GM21619 (cell line): ENCODE data around the gene UFC1.
A peak's percentile ranks its signal among the peaks of the same experiment; 100 is the strongest.

ENCODE experiments used
- ATAC-seq: cut with Tn5 transposase; IDR thresholded peaks from one replicate; pipeline ENCODE4 v1.9.1; 2021; ENCODE audit not compliant: unreplicated experiment

Gene UFC1

GRCh38 chr1:161168906-161169305 is 15.1 kb downstream of the UFC1 start:
- no peak for ATAC-seq

- no peak for ATAC-seq
Observed at GRCh38 chr1:161171191-161171590, 17.4 kb downstream of the UFC1 start.

- no peak for ATAC-seq
Observed at GRCh38 chr1:161171696-161172095, 17.9 kb downstream of the UFC1 start.

- ATAC-seq, result no peak
Observed at GRCh38 chr1:161172349-161172748, 18.6 kb downstream of the UFC1 start.

GRCh38 chr1:161172776-161173376 is 19.1 kb downstream of the UFC1 start:
- ATAC-seq, result no peak

- no peak for ATAC-seq
Observed at GRCh38 chr1:161173711-161174110, 19.9 kb downstream of the UFC1 start.

- ATAC-seq, result no peak
Observed at GRCh38 chr1:161174911-161175310, 21.1 kb downstream of the UFC1 start.

- ATAC-seq, result no peak
Observed at GRCh38 chr1:161175771-161176453, 22.1 kb downstream of the UFC1 start.

- no peak for ATAC-seq
Observed at GRCh38 chr1:161176468-161177111, 22.8 kb downstream of the UFC1 start.

- peak; percentile 73 for ATAC-seq
Observed at GRCh38 chr1:161177112-161177935, 23.5 kb downstream of the UFC1 start, which contains the start of gene B4GALT3. TSS of gene B4GALT3 (minus strand) at chr1:161177507. CDS start at chr1:161176060, 1,447 bp downstream.

- no peak for ATAC-seq
Observed at GRCh38 chr1:161177936-161178244, 24.1 kb downstream of the UFC1 start.

- no peak for ATAC-seq
Observed at GRCh38 chr1:161179698-161180097, 25.9 kb downstream of the UFC1 start.

GRCh38 chr1:161180639-161181038 is 26.9 kb downstream of the UFC1 start:
- no peak for ATAC-seq

- ATAC-seq, result peak; percentile 48
Observed at GRCh38 chr1:161182214-161182613, 28.4 kb downstream of the UFC1 start.

- peak; percentile 62 for ATAC-seq
Observed at GRCh38 chr1:161185282-161185682, 31.5 kb downstream of the UFC1 start.

- peak; percentile 18 for ATAC-seq
Observed at GRCh38 chr1:161185732-161186311, 32.0 kb downstream of the UFC1 start.

- no peak for ATAC-seq
Observed at GRCh38 chr1:161187311-161187710, 33.5 kb downstream of the UFC1 start.

GRCh38 chr1:161188381-161188780 is 34.6 kb downstream of the UFC1 start:
- no peak for ATAC-seq

GRCh38 chr1:161189036-161189435 is 35.3 kb downstream of the UFC1 start:
- ATAC-seq, result no peak

- no peak for ATAC-seq
Observed at GRCh38 chr1:161190962-161191521, 37.3 kb downstream of the UFC1 start.

GRCh38 chr1:161191971-161192370 is 38.2 kb downstream of the UFC1 start:
- ATAC-seq, result no peak
